KG1 (cell line): ENCODE measurements around the gene ITSN1.
"Not testable (repeated sequence)": the region's sequence is repeated elsewhere in the genome, so short reads cannot be mapped to it uniquely, and the experiment has no call there.

Source experiments
- DNase-seq: peaks from one replicate; lab custom pipeline; 2025; lab: John Stamatoyannopoulos, UW

Gene ITSN1

GRCh38 chr21:33651965-33652680, 9.8 kb downstream of the ITSN1 start:
- DNase-seq: no peak

GRCh38 chr21:33654412-33654811, 12.1 kb downstream of the ITSN1 start:
- no peak for DNase-seq

- no peak for DNase-seq
Measured at GRCh38 chr21:33655588-33656221, 13.4 kb downstream of the ITSN1 start.

DNA sequence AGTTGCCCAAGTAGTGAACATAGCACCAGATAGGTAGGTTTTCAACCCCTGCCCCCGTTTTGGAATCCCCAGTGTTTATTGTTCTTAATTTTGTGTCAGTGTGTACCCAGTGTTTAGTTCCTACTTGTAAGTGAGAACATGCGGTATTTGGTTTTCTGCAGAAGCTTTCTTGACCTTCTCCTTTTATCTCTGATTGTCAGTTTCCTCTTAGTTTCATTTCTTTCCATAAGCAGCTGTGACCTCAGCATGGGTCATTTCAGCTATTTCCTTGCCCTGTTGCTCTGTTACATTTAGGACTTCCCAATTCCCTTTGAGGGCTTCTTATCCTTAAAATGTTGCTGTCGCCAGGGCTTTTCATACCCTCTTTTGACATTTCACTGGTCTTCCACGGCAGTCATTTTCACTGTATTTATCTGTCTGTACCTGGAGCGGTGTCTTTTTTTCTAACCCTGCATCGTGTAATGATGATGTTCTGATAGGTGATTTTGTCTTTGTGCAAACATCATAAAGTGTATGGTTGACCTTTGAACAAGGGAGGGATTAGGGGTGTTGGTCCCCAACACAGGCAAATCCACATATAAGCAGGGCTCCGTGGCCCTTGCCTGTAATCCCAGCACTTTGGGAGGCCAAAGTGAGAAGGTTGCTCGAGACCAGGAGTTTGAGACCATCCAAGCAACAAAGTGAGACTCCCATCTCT, 15.0 kb downstream of the ITSN1 start:
- DNase-seq: no peak

- DNase-seq: no peak
Measured at GRCh38 chr21:33658919-33659567, 16.7 kb downstream of the ITSN1 start.

GRCh38 chr21:33659568-33659949, 17.3 kb downstream of the ITSN1 start:
- DNase-seq: no peak

- no peak for DNase-seq
Measured at GRCh38 chr21:33660406-33660805, 18.1 kb downstream of the ITSN1 start.

GRCh38 chr21:33661146-33661545, 18.8 kb downstream of the ITSN1 start:
- no peak for DNase-seq

DNA sequence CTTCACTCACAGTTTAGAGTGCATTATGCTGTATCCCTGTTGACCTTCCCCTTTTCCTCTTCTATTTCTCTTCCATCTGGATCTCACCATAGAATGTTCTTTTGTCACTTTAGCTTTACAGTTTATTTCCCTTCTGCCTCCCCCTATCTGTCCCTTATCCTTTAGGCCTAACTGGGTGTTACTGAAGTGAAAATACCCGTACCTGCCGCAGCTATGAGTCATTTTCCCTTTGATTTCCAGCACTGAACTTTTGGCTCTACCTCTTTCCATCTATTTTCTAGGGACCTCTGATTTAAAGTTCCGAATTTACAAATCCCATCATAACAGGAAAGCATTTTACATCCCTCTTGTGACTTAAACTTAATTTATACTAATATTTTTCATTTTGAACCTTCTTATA, 19.7 kb downstream of the ITSN1 start:
- DNase-seq: no peak

DNA sequence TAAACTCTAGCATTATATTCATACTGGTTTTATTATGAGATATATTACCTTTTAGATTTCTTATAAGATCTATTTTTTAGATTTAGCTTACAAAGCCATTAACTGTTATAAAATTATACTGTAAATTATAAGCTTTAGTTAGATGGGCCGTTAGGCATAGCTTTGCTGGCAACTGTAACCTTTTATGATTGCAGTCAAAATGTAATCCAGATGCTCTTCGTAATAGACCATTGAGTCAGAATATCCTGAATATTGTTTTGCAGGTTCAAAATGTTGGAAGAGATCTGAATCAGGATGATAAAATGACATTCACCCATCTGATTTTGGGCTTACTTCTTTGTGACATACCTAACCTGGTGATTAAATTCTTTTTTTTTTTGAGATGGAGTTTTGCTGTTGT, 20.9 kb downstream of the ITSN1 start:
- no peak for DNase-seq

GRCh38 chr21:33664135-33664534, 21.8 kb downstream of the ITSN1 start:
- no peak for DNase-seq

DNA sequence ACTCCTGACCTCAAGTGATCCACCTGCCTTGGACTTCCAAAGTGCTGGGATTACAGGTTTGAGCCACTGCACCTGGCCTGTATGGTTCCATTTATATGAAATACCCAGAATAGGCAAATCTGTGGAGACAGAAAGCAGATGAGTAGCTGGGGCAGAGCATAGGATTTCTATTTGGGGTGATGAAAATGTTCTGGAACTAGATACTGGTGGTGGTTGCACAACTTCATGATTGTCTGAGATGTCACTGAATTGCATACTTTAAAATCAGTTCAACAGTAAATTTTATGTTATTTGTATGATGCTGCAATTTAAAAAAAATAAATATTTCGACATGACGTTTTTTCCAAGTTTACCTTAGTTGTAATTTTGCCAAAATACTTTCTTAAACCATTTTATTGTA, 23.9 kb downstream of the ITSN1 start:
- no peak for DNase-seq

DNA sequence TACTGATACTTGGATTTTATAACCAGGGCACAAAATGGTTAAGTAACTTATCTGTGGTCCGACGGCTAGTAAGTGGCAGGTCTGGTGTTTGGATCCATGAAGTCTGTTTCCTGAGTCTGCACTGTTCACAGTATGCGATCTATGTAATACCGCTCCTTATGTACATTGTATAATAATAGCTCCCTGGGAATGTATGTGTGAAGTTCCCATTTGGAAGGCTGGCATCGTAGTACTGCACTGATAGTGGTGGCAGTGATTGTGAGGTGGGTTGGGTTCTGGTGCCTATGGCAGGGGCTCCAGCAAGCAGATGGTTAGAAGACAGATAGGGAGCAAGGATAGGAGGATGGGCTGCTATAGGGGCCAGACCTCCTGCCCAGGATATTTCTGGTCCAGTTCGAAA, 25.3 kb downstream of the ITSN1 start:
- DNase-seq: no peak

DNA sequence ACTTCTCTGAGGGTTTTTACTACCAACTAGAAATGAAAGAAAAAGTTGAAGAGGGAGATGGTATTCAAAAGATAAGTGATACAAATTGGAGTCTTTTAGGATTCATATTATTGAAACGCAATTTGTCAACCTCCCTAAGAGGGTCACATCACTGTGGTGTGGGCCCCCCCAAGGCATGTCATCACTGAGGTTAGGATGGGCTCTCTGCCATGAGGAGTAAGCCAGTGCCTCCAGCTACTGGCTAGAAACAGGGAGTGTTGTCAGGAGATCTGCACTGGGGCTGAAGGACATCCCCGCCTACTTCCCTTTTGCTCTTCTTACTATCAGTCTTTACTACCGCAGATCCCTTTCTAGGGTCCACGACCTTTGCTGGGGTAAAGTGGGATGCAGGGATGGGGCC, 25.9 kb downstream of the ITSN1 start:
- no peak for DNase-seq

- DNase-seq: no peak
Measured at GRCh38 chr21:33668620-33669019, 26.3 kb downstream of the ITSN1 start.

DNA sequence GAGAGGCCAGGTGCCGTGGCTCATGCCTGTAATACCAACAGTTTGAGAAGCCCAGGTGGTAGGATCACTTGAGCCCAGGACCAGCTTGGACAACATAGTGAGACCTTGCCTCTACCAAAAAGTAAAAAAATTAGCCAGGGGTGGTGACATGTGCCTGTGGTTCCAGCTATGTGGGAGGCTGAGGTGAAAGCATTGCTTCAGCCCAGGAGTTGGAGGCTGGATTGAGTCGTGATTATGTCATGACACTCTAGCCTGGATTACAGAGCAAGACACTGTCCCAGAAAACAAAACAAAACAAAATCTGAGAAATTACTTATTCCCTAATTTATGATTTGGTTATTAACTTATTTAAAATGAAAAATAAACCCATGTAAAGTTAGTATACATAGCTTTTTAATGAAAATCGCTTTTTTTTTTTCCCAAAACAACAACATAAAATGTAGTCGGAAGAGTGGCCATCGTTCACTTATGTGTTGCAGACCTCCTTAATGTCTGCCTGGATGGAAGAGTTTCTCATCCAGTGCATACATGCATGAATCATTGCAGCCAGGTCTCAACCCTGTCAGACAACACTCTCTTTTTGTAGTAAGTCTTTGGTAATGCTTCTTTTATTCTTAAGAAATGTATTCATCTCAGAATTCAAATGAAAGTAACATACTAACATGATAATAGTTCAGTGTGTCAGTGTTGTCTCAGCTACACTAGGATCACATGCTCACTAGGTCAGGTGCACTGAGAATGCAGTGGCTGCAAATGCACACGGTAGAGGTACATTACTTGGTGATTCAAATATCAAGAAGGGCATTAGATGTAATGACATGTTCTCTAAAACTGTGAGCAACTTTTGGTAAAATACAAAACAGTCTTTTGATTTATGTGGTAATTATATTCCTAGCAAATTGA, 28.0 kb downstream of the ITSN1 start:
- no peak for DNase-seq

GRCh38 chr21:33673473-33673872, 31.2 kb downstream of the ITSN1 start:
- no peak for DNase-seq

DNA sequence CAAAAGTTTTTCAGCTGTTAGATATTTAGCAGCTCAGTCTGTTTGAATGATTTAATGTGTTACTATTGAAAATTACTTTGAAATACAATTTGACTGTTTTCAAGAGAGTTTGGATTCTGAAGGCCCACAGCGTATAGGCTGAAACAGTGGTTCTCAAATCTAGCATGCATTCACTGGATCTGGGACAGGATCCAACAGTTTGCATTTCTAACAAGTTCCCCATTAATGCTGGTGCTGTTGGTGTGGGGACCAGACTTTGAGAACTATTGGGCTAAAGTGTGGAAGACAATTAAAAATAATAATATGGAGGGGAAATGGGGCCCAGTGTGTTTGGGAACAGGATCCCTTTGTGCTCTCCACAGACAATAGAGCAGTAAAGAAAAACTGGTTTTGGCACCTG, 31.9 kb downstream of the ITSN1 start:
- no peak for DNase-seq

DNA sequence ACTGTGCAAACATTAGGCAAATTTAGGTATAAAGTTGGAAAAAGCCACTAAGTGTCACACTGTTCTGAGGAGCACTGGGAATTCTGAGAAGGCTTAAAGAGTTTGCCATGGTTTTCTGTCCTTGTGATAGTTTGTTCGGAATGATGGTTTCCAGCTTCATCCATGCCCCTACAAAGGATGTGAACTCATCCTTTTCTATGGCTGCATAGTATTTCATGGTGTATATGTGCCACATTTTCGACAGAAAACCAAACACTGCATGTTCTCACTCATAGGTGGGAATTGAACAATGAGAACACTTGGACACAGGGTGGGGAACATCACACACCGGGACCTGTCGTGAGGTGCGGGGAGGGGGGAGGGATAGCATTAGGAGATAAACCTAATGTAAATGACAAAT, 34.4 kb downstream of the ITSN1 start:
- DNase-seq: not testable (repeated sequence)

DNA sequence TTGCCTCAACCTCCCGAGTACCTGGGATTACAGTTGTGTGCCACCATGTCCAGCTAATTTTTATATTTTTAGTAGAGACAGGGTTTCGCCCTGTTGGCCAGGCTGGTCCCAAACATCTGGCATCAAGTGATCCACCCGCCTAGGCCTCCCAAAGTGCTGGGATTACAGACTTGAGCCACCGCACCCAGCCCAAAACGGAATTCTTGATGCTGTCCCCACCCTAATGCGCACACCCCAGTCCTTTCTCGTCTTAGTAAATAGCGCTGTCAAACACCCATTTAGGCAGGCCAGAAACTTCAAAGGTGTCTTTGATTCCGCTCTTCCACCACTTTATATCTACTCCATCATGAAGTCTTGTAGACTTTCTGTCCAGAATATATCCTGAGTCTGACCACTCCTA, 35.1 kb downstream of the ITSN1 start:
- DNase-seq: no peak

DNA sequence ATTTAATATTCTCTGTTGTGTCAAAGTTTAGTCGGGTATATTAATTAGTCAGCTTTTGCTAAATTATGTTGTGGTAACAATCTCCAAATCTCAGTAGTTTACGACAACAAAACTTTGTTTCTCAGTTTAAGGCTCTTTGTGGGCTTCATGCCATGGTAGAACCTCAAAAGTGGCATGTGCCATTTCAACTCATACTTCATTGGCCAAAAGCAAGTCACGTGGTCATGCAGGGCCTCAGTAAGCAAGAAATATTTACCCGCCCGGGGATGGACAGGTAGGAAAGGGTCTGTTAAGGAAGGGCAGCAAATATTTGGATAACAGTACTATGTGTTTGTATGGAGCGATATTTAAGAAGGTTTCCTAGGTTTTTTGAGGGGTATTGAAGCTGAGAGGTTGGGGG, 38.6 kb downstream of the ITSN1 start:
- DNase-seq: no peak
